Neuronal stem cell (in vitro differentiated cells): Measurements from ENCODE around the gene FARS2.

Experiments used
- DNase-seq: peaks from one replicate; pipeline ENCODE4 v3.0.0-alpha.2; 2013; ENCODE audit warnings: low spot score
- H2AFZ ChIP-seq: one replicate; pipeline ENCODE4 v1.6.1; 2013; ENCODE audit warnings: mild to moderate bottlenecking, low read length, inconsistent platforms
- H2AK5ac ChIP-seq: 2 replicates; pipeline ENCODE4 v1.6.1; 2013; ENCODE audit warnings: low read depth, mild to moderate bottlenecking, inconsistent platforms, low read length, moderate library complexity, mixed read lengths
- H2BK120ac ChIP-seq: 2 replicates; pipeline ENCODE4 v1.6.1; 2013; ENCODE audit warnings: low read depth, mild to moderate bottlenecking, inconsistent platforms, low read length, moderate library complexity, mixed read lengths
- H2BK12ac ChIP-seq: one replicate; pipeline ENCODE4 v1.6.1; 2013; ENCODE audit warnings: low read length, inconsistent platforms
- H2BK15ac ChIP-seq: 2 replicates; pipeline ENCODE4 v1.6.1; 2013; ENCODE audit warnings: mild to moderate bottlenecking, low read length, inconsistent platforms, mixed read lengths
- H2BK5ac ChIP-seq: one replicate; pipeline ENCODE4 v1.6.1; 2013; ENCODE audit warnings: inconsistent platforms, mild to moderate bottlenecking, low read length, moderate library complexity
- H3K14ac ChIP-seq: one replicate; pipeline ENCODE4 v1.6.1; 2013; ENCODE audit warnings: low read length, inconsistent platforms
- H3K18ac ChIP-seq: 2 replicates; pipeline ENCODE4 v1.6.1; 2013; ENCODE audit warnings: low read length, inconsistent platforms
- H3K23ac ChIP-seq: 2 replicates; pipeline ENCODE4 v1.6.1; 2013; ENCODE audit warnings: low read depth, mild to moderate bottlenecking, mixed read lengths, low read length, inconsistent platforms; ENCODE audit not compliant: poor library complexity
- H3K27ac ChIP-seq: replicated peaks from 3 replicates; pipeline ENCODE4 v1.5.1; 2013; ENCODE audit warnings: low read length, inconsistent platforms
- H3K27me3 ChIP-seq, 3 experiments: 2 replicates each; pipeline ENCODE4 v1.6.1; 2013; ENCODE audit warnings: low read length in 3 of 3, mild to moderate bottlenecking in 2 of 3, inconsistent platforms in 1 of 3, low read depth in 1 of 3, mixed read lengths in 1 of 3, moderate library complexity in 1 of 3; ENCODE audit not compliant: control insufficient read depth in 3 of 3, insufficient read depth in 3 of 3
- H3K36me3 ChIP-seq, 2 donors: replicated peaks in 1 of 2; 2 replicates each; pipeline ENCODE4 v1.6.1; 2013; ENCODE audit warnings: low read length in 2 of 2; ENCODE audit not compliant: control insufficient read depth in 2 of 2, insufficient read depth in 2 of 2
- H3K4ac ChIP-seq: 2 replicates; pipeline ENCODE4 v1.6.1; 2013; ENCODE audit warnings: inconsistent platforms, mild to moderate bottlenecking, low read length, moderate library complexity
- H3K4me1 ChIP-seq, 2 donors: 1 replicate in 1 of 2; 2 replicates in 1 of 2; pipeline ENCODE4 v1.6.1; 2013; ENCODE audit warnings: low read length in 2 of 2, low read depth in 1 of 2; ENCODE audit not compliant: control insufficient read depth in 2 of 2, insufficient read depth in 1 of 2
- H3K4me2 ChIP-seq: one replicate; pipeline ENCODE4 v1.6.1; 2013; ENCODE audit warnings: mild to moderate bottlenecking, low read length, inconsistent platforms; ENCODE audit not compliant: insufficient read depth, poor library complexity, severe bottlenecking
- H3K4me3 ChIP-seq, 2 donors: 2 replicates each; pipeline ENCODE4 v1.5.1; 2013; ENCODE audit warnings: low read length in 2 of 2, mild to moderate bottlenecking in 2 of 2, inconsistent platforms in 1 of 2, moderate library complexity in 1 of 2
- H3K79me1 ChIP-seq: one replicate; pipeline ENCODE4 v1.6.1; 2013; ENCODE audit warnings: low read depth, mild to moderate bottlenecking, inconsistent platforms, low read length, moderate library complexity
- H3K9ac ChIP-seq: one replicate; pipeline ENCODE4 v1.6.1; 2013; ENCODE audit warnings: mild to moderate bottlenecking, low read depth, low read length, inconsistent platforms; ENCODE audit not compliant: poor library complexity
- H3K9me3 ChIP-seq, 2 donors: replicated peaks in 1 of 2; 2 replicates each; pipeline versions ENCODE3 to v1.6.1; 2013; ENCODE audit warnings: low read length in 2 of 2, mild to moderate bottlenecking in 2 of 2, inconsistent platforms in 1 of 2, low read depth in 1 of 2, mixed read lengths in 1 of 2, moderate library complexity in 1 of 2; ENCODE audit not compliant: control insufficient read depth in 2 of 2, insufficient read depth in 1 of 2
- H4K8ac ChIP-seq: one replicate; pipeline ENCODE4 v1.6.1; 2013; ENCODE audit warnings: low read depth, mild to moderate bottlenecking, inconsistent platforms, low read length, moderate library complexity
- H4K91ac ChIP-seq: one replicate; pipeline ENCODE4 v1.6.1; 2013; ENCODE audit warnings: low read length, low read depth, mild to moderate bottlenecking, inconsistent platforms; ENCODE audit not compliant: poor library complexity
- WGBS, 2 donors: extraction: QIAGEN DNeasy Blood & Tissue Kit; methylation state at CpG; one replicate each; pipeline ENCODE4 v1.1.7; 2013; ENCODE audit warnings: missing lambda C conversion rate in 2 of 2, mixed read lengths in 1 of 2; ENCODE audit not compliant: insufficient read length in 2 of 2, insufficient replicate concordance in 1 of 2; ENCODE audit errors: extremely low coverage in 2 of 2; 5-methylcytosine and 5-hydroxymethylcytosine counted together

The FARS2 gene

GRCh38 chr6:5345324-5345723 lies 84.0 kb downstream of the FARS2 start:
- Histone ChIP-seq H3K4me2 (no peak overlapping the region), H3K36me3 (no peaks in the 10 kb centered on the region), H3K79me1 (no peaks in the 10 kb centered on the region), H3K9ac (no peak overlapping the region), H2AFZ (no peak overlapping the region), H3K4me3 (no peak overlapping the region), H2BK120ac (no peak overlapping the region), H3K27ac (no peak overlapping the region), H3K4me1 (no peaks in the 10 kb centered on the region), H3K9me3 (peaks cover 0 to 7% of the 10 kb centered on the region in 2 donors), H2AK5ac (no peak overlapping the region), H3K14ac (no peak overlapping the region), H2BK12ac (no peak overlapping the region), H3K27me3 (no peaks in the 10 kb centered on the region), H2BK15ac (no peak overlapping the region), H4K91ac (no peak overlapping the region), H2BK5ac (no peak overlapping the region), H3K18ac (no peak overlapping the region), H3K4ac (no peak overlapping the region), H3K23ac (no peak overlapping the region), H4K8ac (no peak overlapping the region)
- no peak for DNase-seq
- no CpG with 5 or more reads among the region's 6 CpGs for WGBS, 2 donors

- Histone ChIP-seq H3K9me3 (peaks cover 0 to 7% of the 10 kb centered on the region in 2 donors), H2AK5ac (no peak overlapping the region), H3K4me3 (no peak overlapping the region), H2AFZ (no peak overlapping the region), H3K4ac (no peak overlapping the region), H3K27ac (no peak overlapping the region), H3K27me3 (no peaks in the 10 kb centered on the region), H3K79me1 (no peaks in the 10 kb centered on the region), H4K91ac (no peak overlapping the region), H3K36me3 (no peaks in the 10 kb centered on the region), H2BK15ac (no peak overlapping the region), H3K9ac (no peak overlapping the region), H2BK5ac (no peak overlapping the region), H2BK120ac (no peak overlapping the region), H3K4me2 (no peak overlapping the region), H3K18ac (no peak overlapping the region), H3K14ac (no peak overlapping the region), H3K23ac (no peak overlapping the region), H2BK12ac (no peak overlapping the region), H3K4me1 (no peaks in the 10 kb centered on the region), H4K8ac (no peak overlapping the region)
- no CpG with 5 or more reads among the region's 6 CpGs for WGBS, 2 donors
- DNase-seq = no peak
Observed at GRCh38 chr6:5351552-5352210, 90.4 kb downstream of the FARS2 start.

DNA sequence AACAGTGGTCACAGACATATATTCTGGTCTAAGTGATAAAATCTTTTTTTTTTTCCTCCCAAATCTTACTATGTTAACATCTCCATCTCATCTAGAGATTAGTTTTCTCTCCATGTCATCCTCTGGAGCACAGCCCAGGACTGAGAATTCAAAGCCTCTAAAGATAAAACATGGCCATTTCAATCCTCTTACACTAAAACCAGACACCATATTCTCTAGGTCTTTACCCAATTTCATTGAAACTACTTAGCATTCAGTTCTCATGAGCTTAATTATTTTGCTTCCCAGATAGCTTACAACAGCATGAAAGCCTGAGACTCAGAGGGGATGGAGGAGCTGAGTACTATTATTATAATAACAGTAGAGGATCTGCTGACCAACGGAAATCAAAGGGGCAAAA lies 92.7 kb downstream of the FARS2 start:
- DNase-seq = no peak
- H3K36me3 ChIP-seq = no peaks in the 10 kb centered on the region
- no peaks in the 10 kb centered on the region for H3K79me1 ChIP-seq
- H2BK120ac ChIP-seq = no peak overlapping the region
- H2BK15ac ChIP-seq = no peak overlapping the region
- peaks cover 0 to 3% of the 10 kb centered on the region in 2 donors for H3K9me3 ChIP-seq
- H2AFZ ChIP-seq = no peak overlapping the region
- H2BK12ac ChIP-seq = no peak overlapping the region
- no peak overlapping the region for H3K4me3 ChIP-seq
- no peak overlapping the region for H3K23ac ChIP-seq
- H3K4ac ChIP-seq = no peak overlapping the region
- no peak overlapping the region for H4K91ac ChIP-seq
- no peak overlapping the region for H3K14ac ChIP-seq
- H2AK5ac ChIP-seq = no peak overlapping the region
- no peak overlapping the region for H4K8ac ChIP-seq
- H3K18ac ChIP-seq = no peak overlapping the region
- H3K9ac ChIP-seq = no peak overlapping the region
- H3K4me1 ChIP-seq = no peaks in the 10 kb centered on the region
- WGBS, 2 donors = no CpG with 5 or more reads among the region's 1 CpG
- H3K27me3 ChIP-seq = no peaks in the 10 kb centered on the region
- H2BK5ac ChIP-seq = no peak overlapping the region
- no peak overlapping the region for H3K27ac ChIP-seq
- no peak overlapping the region for H3K4me2 ChIP-seq

DNA sequence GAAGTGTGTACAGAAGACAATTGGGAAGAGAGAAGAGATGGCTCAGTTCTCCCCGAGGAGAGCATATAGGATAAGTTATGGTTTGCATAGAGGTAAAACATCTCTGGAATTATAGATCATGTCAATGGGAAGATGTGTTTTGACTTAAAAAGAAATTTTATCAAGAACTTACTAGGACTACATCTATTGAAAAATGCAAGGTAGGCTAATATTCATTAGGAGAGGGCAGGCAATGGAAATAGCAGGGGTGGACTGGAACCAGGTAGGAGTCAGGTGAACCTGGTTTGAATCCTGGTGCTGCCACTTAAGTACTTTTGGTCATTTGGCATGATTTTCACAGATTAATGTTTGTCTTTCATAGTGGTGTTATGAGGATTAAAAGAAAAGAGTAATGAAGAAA lies 96.2 kb downstream of the FARS2 start:
- WGBS, 2 donors = no CpG with 5 or more reads among the region's 1 CpG
- Histone ChIP-seq H3K4ac (no peak overlapping the region), H2BK5ac (no peak overlapping the region), H3K9me3 (no peaks in the 10 kb centered on the region), H2AFZ (no peak overlapping the region), H3K18ac (no peak overlapping the region), H3K4me2 (no peak overlapping the region), H2AK5ac (no peak overlapping the region), H4K91ac (no peak overlapping the region), H3K4me1 (no peaks in the 10 kb centered on the region), H3K9ac (no peak overlapping the region), H2BK12ac (no peak overlapping the region), H3K23ac (no peak overlapping the region), H3K36me3 (no peaks in the 10 kb centered on the region), H3K4me3 (no peak overlapping the region), H4K8ac (no peak overlapping the region), H3K27ac (no peak overlapping the region), H2BK15ac (no peak overlapping the region), H3K14ac (no peak overlapping the region), H3K79me1 (no peaks in the 10 kb centered on the region), H3K27me3 (no peaks in the 10 kb centered on the region), H2BK120ac (no peak overlapping the region)
- DNase-seq = no peak
